C4-2B (cell line): ENCODE data around the gene MRPL46.

ENCODE experiments used
- H3K27ac ChIP-seq: fragments of 450-650 bp; 2 replicates; pipeline ENCODE4 v1.5.1; 2017
- ZFX ChIP-seq: fragments of 450-650 bp; IDR thresholded peaks from 2 replicates; pipeline ENCODE4 v1.6.1; 2017
- TF ChIP-seq, protein P1 (sequence below): fragments of 450-650 bp; conservative IDR thresholded peaks from 2 replicates; pipeline ENCODE4 v1.5.1; 2017; ENCODE audit warnings: mild to moderate bottlenecking

The MRPL46 gene

DNA sequence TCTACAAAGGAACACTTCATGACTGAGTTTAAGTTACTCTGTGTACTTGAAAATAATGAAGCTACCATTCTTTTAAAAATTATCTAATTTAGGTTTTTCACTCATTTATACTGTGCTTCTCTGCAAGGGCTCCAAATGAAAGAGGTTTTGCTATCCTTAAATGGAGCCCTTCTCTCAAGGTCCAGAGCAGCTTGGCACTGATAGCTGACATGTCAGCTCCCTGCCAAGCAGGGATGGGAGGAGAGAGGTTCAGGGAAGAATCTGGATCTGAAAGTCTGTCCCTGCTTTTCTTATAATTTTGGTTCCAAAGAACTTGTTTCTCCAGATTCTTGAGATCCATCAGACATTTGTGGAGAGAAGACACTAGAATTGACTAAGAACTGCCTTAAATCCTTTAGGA lies 39.4 kb upstream of the MRPL46 start:
- TF ChIP-seq ZFX: no peak
- TF ChIP-seq, protein P1, sequence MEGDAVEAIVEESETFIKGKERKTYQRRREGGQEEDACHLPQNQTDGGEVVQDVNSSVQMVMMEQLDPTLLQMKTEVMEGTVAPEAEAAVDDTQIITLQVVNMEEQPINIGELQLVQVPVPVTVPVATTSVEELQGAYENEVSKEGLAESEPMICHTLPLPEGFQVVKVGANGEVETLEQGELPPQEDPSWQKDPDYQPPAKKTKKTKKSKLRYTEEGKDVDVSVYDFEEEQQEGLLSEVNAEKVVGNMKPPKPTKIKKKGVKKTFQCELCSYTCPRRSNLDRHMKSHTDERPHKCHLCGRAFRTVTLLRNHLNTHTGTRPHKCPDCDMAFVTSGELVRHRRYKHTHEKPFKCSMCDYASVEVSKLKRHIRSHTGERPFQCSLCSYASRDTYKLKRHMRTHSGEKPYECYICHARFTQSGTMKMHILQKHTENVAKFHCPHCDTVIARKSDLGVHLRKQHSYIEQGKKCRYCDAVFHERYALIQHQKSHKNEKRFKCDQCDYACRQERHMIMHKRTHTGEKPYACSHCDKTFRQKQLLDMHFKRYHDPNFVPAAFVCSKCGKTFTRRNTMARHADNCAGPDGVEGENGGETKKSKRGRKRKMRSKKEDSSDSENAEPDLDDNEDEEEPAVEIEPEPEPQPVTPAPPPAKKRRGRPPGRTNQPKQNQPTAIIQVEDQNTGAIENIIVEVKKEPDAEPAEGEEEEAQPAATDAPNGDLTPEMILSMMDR: no peak
- H3K27ac ChIP-seq: no peak overlapping the region

- H3K27ac ChIP-seq: no peak overlapping the region
- TF ChIP-seq, protein P1: no peak
- TF ChIP-seq ZFX: no peak
These were observed 38.5 kb upstream of the MRPL46 start for GRCh38 chr15:88505721-88506120.

- TF ChIP-seq, protein P1: no peak
- TF ChIP-seq ZFX: no peak
These were observed 37.3 kb upstream of the MRPL46 start for GRCh38 chr15:88504445-88504844.

GRCh38 chr15:88498996-88499395 lies 31.8 kb upstream of the MRPL46 start:
- TF ChIP-seq, protein P1: no peak

More at GRCh38 chr15:88504445-88504844, 37.3 kb upstream of the MRPL46 start:
- no peak overlapping the region for H3K27ac ChIP-seq

DNA sequence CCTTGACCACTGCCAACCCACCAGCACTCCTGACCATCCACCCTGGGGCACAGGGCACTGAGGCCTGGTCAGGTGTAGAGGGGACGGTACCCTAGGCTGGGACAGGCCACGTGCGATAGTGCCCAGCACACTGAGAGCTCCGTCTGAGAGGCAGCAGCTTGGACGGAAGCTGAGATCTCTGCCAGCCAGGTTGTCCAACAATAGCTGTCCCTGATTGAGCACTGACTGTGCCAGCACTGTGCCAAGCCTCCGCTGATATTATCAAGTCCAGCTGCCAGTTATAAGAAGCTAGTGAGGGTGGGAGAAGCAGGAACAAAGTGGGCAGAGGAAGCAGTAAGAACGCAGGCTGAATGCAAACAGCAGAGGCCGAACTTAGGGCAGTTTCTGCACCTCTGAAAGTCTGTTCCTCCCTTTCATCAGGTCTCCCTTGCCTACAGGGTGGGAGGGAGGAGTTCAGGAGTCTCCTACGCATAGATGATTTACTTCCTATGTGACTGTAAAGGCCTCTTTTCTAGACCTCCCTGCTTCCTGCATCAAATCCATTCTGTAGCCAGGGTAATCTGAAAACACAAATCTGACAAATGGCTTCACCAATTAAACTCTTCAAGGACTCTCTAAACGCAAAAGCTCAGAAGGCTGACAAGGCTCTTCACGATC lies 30.0 kb upstream of the MRPL46 start:
- TF ChIP-seq, protein P1: no peak
- no peak for TF ChIP-seq ZFX
- H3K27ac ChIP-seq: no peak overlapping the region

More at GRCh38 chr15:88498996-88499395, 31.8 kb upstream of the MRPL46 start:
- no peak overlapping the region for H3K27ac ChIP-seq

DNA sequence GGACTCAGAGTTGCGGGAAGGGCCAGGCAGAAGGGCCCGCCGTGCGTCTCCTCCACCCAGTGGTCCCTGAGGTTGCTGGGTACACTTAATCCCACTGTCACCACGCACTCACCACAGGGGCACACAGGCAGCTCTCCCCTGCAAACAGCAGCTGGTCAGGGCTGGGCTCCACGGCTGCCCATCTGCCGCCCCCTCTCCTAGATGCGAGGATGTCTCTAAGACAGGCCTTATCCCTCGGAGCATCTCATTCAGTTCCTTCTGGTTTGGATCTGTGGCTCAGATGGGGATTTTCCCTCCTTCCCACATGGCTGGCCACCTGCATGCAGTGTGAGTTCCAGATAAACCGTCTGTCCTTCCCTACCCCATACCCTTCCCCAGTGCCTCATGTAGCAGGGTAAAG lies 26.7 kb upstream of the MRPL46 start:
- H3K27ac ChIP-seq: no peak overlapping the region
- TF ChIP-seq, protein P1: no peak
- no peak for TF ChIP-seq ZFX

- TF ChIP-seq ZFX: no peak
- TF ChIP-seq, protein P1: no peak
- H3K27ac ChIP-seq: no peak overlapping the region
These were observed 24.0 kb upstream of the MRPL46 start for GRCh38 chr15:88491158-88491557.
